HG03135 (cell line): ENCODE measurements around the gene TBC1D3B.
"Not testable (repeated sequence)": the region's sequence is repeated elsewhere in the genome, so short reads cannot be mapped to it uniquely, and the experiment has no call there.

Experiments
- ATAC-seq: cut with Tn5 transposase; IDR thresholded peaks from one replicate; pipeline ENCODE4 v1.9.1; 2021; ENCODE audit warnings: mild to moderate bottlenecking, moderate library complexity; ENCODE audit not compliant: unreplicated experiment

The TBC1D3B gene

GRCh38 chr17:36182176-36183000 is 6.0 kb upstream of the TBC1D3B start:
- ATAC-seq: no peak

- not testable (repeated sequence) for ATAC-seq
Measured at GRCh38 chr17:36181446-36182175, 5.2 kb upstream of the TBC1D3B start.

GRCh38 chr17:36168836-36169235 is 7.6 kb downstream of the TBC1D3B start:
- not testable (repeated sequence) for ATAC-seq

GRCh38 chr17:36153895-36154610 is 22.4 kb downstream of the TBC1D3B start:
- ATAC-seq: no peak

- no peak for ATAC-seq
Measured at GRCh38 chr17:36152639-36153120, 23.8 kb downstream of the TBC1D3B start.

GRCh38 chr17:36151891-36152638 is 24.4 kb downstream of the TBC1D3B start:
- ATAC-seq: no peak

- ATAC-seq: no peak
Measured at GRCh38 chr17:36149296-36149820, 27.1 kb downstream of the TBC1D3B start.

- ATAC-seq: no peak
Measured at GRCh38 chr17:36148559-36149295, 27.7 kb downstream of the TBC1D3B start.

- no peak for ATAC-seq
Measured at GRCh38 chr17:36147601-36148000, 28.8 kb downstream of the TBC1D3B start.

GRCh38 chr17:36144981-36145729 is 31.3 kb downstream of the TBC1D3B start:
- no peak for ATAC-seq

GRCh38 chr17:36144014-36144413 is 32.4 kb downstream of the TBC1D3B start:
- no peak for ATAC-seq

- ATAC-seq: no peak
Measured at GRCh38 chr17:36142806-36143205, 33.6 kb downstream of the TBC1D3B start.

- ATAC-seq: no peak
Measured at GRCh38 chr17:36142235-36142634, 34.2 kb downstream of the TBC1D3B start.

GRCh38 chr17:36136439-36136838 is 40.0 kb downstream of the TBC1D3B start:
- ATAC-seq: no peak

- ATAC-seq: no peak
Measured at GRCh38 chr17:36136036-36136435, 40.4 kb downstream of the TBC1D3B start.

GRCh38 chr17:36135465-36135864 is 41.0 kb downstream of the TBC1D3B start:
- ATAC-seq: no peak

GRCh38 chr17:36133602-36134236 is 42.7 kb downstream of the TBC1D3B start:
- no peak for ATAC-seq

- no peak for ATAC-seq
Measured at GRCh38 chr17:36132421-36132831, 44.0 kb downstream of the TBC1D3B start.
